NCI-H1105 treated with DMSO at 0.1 percent for 48 hours (cell line): ENCODE data around the gene FAM131C.

Source experiments
- DNase-seq: peaks from one replicate; lab custom pipeline; 2025; lab: John Stamatoyannopoulos, UW

The FAM131C gene

DNA sequence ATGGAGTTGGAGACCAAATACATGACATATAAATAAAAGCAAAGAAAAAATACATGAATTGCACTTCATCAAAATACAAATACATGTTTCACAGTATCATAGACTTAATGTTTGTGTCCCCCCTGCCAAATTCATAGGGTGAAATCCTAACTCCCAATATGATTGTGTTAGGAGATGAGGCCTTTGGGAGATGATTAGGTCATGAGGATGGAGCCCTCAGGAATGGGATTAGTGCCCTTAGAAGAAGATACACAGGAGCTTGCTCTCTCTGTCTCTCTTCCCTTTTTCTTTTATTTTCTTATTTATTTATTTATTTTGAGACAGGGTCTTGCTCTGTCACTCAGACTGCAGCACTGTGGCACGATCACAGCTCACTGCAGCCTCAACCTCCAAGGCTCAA, 26.0 kb upstream of the FAM131C start:
- no peak for DNase-seq

DNA sequence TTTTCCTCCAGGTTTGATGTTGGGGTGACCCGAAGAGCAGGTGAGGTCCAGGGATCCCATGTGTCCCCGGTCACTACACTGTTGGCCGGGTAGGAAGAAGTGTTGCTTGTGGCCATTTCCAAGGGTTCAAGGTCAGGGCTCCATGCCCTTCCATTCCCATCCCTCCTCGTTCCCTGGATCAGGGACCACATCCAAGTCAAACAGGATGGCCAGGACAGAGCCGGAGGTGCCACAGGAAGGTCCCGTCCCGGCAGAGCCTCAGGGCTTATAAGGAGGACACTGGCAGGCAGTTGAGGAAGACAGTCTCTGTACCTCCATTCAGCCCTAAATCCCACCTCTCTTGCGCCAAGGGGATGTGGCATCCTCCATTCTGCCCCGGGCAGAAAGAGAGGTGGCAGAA, 22.0 kb upstream of the FAM131C start:
- DNase-seq: no peak

DNA sequence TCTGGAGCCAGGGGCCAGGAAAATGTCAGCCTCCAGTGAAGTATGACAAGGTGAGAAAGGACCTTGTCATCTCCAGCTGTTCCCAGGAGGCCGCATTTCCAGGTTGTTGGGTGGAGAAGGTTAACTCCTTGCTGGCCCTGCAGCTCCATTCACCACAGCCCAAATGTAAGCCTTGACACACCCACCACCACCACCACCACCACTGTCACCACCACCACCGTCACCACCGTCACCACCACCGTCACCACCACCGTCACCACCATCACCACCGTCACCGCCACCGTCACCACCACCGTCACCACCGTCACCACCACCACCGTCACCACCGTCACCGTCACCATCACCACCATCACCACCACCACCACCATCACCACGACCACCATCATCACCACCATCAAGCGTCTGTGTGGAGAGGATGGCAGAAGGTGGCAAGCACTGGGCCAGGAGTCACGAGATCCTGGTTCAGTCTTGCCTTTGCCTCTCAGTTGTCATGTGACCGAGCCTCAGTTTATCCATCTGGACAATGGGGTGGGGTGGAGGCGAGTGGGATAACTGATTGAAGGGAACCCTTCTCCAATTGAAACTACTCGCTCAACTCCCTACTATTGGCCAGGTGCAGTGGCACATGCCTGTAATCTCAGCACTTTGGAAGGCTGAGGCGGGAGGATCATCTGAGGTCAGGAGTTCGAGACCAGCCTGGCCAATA, 21.2 kb upstream of the FAM131C start:
- DNase-seq: no peak

DNA sequence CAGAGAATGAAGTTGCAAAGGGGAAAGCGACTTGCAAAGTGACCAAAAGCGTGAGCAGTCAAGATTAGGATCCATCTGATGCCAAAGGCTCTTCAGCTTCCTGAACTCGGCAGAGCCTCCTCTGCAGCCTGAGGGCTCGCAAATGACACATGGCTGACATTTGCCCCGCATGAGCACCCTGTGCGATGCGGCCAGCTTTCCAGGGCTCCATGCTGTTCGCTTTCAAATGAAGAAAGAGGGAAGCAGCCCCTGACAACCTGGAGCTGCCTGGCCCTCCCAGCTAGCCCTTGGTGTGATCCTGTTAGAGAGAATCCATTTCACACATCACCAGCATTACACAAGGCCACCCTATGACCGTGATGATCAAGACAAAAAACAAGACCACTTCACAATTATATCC, 20.2 kb upstream of the FAM131C start:
- no peak for DNase-seq

DNA sequence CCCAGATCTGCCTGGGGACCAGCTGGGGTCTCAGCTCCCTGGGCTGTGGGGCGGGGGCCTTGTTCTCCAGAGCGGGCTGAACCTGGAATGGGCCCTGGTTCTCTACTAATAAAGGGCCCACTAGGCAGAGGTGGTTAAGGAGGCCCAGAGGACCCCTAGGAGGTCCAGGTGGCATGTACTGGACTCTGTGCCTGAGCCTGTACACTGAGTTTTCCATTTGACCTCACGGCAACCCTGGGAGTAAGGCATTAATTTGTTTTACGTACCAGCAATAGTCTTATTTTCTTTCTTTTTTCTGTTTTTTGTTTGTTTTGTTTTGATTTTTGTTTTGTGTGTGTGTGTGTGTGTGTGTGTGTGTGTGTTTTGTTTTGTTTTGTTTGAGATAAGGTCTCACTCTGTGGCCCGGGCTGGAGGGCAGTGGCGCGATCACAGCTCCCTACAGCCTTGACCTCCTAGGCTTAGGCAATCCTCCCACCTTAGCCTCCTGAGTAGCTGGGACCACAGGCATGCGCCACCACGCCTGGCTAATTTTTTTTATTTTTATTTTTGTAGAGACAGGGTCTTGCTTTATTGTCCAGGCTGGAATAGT, 19.6 kb upstream of the FAM131C start:
- DNase-seq: no peak

DNA sequence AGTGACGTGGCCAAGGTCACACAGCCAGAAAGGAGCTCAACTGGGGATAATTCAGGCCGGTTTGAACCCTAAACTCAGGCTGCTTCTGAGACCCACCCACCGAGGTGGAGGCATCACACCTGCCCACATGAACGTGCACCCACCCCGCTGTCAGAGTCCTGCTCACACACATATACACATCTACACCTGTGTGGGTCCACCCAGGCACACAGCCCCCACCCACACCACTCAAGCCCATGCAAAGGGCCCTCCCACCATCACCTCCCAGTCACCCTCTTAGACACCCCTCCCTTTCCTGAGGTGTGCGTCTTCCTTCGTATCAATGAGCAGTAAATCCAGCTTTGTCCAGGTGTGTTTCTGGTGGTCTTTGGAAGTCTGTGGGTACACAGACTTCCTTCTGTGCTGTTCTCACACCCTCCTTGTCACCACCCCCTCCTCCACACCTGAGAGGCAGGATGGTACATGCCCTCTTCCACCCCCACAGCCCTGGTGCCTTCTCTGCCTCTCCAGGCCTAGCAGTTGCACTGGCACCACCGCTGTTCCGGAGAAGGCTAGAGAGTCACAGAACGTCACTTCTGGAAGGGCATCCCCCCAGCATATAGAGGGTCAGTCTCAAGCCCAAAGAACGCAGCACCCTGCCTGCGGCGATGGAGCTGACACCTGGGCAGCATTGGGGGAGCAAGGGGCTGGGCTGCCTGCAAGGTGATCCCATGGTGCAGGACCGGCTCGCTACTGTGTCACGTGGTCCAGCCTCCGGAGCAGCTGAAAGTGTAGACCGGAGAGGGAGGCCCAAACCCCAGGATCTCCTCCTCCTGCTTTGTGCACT, 18.9 kb upstream of the FAM131C start:
- no peak for DNase-seq

DNA sequence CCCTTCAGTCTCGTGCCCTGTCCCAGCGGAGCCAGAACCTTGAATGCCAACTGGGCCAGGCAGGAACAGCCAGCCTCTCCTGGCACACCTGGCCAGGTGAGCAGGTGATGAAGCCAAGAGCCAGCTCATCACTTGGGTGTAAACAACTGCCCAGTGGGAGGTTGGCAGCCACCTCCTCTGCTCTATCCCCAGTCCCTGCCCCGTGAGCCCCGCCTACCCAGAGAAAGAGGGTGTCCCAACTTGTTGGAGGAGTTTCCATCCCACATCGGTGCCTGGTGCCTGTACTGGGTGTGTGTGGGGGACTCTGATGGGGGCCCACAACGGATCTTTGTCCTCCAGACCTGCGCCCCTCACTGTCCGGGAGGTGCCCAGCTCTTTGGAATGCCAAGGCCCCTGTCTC, 17.8 kb upstream of the FAM131C start:
- no peak for DNase-seq

DNA sequence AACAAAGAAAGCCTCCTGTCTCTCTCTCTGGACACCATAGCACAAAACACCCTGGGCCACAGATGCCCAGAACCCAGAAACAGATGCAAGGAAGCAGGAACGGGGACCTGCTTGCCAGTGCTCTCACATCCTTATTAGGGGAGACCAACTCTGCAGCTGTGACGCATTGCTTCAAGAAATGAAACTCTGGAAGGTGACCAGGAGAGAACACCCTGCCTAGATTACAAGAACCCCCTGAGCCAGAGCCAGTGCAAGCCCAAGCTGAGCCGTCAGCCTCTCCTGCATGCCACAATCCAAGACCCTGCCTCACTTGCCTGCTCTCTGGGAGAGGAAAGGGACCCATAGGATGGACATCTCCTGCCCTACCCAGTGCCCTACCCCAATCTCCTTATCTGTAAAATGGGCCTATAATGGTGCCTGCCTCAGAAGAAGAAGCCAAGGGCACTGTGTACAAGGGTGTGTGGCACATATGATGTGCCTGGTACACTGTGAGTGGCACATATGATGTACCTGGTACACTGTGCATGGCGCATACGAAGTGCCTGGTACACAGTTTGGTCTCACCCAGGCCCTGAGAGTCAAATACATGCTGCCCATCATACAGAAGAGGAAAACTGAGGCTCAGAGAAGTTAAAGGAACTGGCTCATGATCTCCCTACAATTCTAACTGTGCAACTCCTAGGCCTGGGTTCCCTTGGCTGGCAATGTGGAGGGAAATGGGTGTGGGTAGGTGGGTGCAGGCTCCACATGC, 16.8 kb upstream of the FAM131C start:
- no peak for DNase-seq

DNA sequence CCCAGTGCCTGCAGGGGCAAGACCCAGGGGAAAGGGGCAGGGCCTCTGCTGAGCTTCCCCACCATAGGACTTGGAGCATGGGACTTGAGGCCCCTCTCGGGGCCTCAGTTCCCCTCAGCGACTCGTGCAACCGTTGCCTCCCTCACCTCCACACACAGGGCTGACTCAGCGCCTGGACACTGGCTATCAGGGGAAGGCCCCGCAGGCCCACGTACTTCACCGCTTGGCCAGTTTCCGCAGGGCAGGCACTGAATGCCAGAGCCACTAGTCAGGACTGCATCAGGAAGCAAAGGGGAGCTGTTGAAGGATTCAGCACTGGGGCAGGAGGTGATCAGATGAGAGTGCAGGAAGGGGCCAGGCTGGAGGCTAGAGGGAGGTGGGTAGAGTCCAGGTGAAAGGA, 15.5 kb upstream of the FAM131C start:
- DNase-seq: no peak

DNA sequence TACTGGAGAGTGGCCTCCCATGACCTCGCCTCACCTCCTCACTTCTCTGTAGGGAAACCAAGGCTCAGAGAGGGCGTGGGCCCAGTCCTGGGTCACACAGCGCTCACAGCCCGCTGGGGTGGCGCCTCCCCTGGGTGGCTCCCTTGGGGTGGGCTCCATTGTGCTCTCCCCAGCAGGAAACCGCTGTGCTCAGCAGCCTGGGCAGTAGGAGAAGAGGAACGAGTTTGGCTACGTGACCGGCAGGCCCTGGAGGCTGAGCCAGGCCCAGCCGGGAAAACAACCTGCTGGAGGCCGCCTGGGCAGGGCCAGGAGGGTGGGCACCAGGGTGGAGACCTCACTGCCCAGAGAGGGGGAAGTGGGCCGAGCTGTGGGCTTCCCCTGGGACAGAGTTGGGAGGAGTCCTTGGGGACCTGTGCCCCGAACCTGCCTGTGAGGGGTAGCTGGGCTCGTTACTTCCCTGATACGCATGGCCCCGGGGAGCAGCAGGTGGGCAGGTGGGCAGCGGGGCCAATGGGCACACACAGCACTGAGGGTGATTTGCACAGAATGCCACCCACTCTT, 15.0 kb upstream of the FAM131C start:
- no peak for DNase-seq

DNA sequence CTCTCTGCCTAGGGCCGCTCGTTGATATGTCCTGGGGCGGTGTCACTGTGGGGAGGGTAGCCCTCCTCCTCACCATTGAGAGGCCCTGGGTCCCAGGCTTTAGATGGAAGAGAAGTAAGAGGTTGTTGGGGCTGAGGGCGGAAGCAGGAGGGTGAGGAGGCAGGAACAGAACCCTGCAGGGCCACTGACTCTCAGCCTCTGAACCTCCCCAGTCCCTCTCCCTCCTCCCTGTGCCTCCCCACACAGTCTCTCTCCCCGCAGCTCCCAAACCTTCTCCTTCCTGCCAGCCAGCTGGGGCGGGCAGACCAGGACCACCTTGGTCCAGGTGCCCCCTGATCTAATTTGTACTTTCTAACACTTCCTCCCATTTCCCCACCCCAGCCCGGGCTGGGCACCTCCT, 14.3 kb upstream of the FAM131C start:
- no peak for DNase-seq

DNA sequence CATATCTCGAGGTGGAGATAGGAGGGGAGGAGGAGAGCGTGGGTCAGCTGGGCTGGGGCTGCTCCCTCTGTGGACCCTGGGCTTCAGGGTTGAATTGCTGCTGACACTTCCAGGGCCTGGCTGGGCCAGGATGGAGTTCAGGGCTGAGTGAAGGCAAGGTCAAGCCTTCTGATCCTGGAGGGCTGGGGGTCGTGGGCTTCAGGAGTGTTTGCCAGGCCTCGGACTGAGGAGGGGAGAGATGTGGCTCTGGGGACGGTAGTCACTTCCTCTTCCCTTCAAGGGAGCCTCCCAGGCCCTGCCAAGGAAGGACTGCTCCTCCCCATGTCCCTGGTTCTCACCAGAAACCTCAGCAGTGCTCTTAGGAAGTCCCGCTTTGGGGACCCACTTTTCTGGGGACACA, 12.1 kb upstream of the FAM131C start:
- DNase-seq: no peak

DNA sequence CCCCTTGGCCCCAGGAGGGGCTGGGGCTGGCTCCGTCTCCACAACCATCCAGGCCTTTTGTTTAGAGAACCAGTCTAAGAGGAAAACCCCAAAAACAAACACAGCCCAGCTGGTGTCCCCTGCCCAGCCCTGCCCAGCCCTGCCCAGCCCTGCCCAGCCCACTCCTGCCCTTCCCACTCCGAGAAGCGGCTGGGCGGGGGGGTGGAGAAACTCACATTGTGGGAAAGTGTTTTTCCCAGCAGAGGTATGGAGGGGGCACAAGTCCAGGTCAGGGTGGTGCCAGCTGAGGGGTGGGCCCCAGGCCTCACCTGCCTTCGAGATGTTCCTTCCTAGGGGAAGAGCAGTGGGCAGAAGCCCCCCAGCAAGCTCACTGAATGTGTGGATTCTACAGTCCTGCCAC, 10.0 kb upstream of the FAM131C start:
- no peak for DNase-seq

DNA sequence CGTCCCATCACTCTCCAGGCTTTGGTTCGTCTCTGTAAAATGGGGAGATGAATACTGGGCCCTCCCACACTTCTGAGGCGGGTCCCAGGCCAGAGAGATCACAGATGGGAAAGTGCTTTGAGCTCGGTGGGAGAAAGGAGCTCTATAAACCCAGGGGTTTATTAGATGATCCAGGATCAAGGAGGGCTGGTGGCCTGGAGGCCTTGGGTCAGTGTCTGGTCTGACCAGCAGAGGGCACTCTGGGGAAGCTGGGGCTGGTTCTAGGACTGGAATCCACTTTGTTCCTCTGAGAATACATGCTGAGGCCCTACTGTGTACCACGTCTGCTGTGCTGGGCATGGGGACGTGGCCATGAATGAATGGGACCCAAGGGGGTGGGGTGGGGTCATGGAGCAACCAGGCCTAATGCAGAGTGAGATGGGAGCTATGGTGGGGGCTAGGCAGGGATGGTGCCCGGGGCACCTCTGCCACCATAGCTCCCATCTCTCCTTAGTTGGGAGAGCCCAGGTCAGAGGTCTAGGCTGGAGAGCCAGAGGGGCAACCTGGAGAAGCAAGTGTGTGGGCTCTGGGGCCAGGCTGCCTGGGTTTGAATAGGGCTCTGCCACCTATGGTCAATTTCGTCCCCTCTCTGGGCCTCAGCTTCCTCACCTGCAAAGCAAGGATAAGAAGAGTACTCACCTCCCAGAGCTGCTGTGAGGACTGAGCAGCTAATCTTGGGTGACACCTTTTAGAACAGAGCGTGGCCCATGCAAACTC, 9.0 kb upstream of the FAM131C start:
- peak; percentile 37 for DNase-seq

DNA sequence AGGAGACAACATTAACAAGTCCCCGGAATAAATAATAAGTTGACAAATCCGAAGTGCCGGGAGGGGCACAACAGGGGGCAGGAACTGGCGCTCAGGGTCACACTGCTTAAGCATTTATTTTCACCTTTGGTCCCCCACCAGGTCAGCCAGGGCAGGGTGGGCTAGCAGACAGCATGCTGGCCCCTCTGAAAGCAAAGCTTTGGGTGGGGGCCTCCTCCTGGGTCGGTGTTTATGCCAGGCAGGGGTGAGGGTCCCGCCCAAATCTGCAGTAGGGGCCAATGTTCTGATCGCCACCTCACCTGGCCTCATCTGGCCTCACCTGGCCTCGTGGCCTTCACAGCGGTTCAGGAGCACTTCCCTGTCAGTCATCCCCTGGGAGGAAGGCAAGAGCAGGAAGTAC, 8.2 kb upstream of the FAM131C start:
- DNase-seq: no peak

DNA sequence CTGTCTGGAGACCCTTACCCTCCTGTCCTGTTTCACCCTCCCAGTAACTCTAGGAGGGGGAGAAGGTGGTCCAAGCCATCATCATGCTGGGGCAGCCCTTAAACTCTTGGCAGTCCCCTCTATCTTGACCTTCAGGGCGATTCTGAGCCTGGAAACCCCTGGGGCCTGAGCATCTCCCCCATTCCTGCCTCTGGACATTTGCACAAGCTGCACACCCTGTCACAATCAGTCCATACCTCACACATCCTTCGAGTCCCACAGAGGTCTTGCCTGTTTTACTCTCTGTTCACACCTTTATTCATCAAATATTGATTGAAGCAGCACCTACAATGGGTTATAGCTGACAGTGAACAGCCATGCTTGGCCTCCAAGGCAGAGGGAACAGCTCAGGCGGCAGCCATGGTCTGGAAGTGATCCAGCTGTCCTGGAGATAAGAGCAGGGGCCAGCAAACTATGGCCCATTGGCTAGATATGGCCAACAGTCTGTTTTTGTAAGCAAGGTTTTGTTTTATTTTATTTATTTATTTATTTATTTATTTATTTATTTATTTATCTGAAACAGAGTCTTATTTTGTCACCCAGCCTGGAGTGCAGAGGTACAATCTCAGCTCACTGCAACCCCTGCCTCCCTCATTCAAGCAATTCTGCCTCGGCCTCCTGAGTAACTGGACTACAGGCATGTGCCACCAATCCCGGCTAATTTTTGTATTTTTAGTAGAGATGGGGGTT, 7.1 kb upstream of the FAM131C start:
- DNase-seq: no peak

DNA sequence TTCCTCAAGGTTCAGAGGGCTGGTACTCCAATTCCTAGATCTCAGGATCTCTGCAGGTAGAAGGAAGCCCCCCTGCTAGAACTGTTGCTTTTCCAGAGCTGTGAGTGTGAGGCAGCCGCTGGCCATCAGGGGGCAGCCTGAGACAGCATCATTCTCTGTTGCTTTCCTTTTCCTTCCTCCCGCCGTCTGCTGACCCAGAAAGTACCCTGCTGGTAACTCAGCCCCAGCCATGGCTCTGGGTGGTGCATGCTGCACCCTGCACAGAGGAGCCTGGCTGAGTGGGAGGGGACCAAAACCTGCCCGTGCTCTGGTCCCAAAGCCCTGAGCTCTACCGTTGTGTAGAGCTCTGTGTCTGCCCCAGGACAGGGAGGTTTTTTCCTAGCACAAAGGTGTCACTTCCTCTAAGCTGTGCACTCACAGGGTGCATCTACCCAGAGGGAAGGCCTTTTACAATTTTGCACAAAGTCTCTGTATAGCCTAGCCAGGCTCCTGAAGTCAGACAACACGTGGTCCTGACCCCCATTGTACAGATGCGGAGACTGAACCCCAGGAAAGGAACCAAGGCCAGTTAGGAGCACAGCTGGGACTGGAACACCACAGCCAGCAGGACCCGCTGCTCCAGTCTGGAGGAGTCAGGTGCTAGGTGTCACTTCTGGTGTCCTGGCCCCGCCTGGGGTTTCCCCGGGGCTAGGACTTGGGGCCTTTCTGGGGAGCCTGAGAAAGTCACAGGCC, 5.6 kb upstream of the FAM131C start:
- peak; percentile 78 for DNase-seq

DNA sequence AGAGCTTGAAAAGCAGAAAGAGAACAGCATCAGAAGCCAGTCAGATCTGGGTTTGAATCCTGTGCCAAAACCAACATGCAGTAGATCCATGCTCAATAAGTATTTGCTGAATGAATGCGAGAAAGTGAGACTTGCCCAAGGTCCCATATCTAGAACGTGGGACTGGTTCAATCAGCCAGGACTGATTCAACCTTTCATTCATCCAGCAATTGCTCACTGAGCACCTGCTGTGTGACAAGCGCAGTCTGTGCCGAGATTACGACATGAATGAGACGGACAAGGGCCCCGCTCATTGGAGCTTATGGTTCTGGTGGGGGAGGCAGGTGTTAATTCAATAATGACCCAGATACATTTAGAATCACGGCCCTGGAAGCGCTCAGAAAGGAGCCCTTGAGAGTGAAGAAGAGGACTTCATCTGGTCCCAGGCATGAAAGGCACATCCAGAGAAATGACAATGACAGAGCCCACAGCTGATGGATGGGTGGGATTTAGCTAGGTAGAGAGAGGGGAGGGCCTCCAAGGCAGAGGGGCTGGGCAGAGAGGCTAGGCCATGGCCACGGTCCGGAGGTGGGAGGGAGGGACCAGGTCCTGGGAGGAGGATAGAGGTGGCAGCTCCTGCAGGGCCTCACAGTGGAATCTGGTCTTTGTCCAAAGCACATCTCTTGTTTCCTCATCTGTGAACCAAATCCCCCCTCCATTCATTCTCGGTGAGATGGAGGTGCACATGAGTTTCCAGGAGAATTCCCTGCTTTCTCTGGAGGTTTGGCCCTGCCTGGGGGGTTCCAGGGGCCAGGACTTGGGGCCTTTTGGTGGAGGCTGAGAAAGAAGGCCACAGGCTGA, 4.2 kb upstream of the FAM131C start:
- DNase-seq: no peak

DNA sequence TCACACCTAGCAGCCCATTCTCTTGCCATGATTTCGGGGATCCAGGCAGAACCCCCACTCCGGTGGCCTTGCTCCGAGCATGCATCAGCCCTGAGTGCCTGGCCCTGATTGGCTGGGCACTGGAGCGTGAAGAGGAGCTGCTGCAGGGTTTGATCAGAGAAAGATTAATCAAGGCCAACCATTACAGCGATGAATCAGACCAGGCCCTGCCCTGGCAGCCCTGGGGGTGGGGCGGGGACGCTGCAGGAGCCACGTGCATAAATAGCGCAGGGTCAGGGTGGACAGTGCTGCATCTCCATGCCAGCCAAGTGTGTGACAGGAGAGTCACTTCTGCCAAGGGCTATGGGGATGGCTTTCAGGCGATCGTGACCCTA, 3.4 kb upstream of the FAM131C start:
- no peak for DNase-seq
